Measurements from ENCODE around the gene SLC35E2B. TPM values are rescaled to one million over a fixed set of nuclear protein-coding genes. Genes with fewer than 3 reads are reported as not detected.

Gene SLC35E2B
- total and polyA plus RNA-seq, 4 donors, result 11.1 to 19.3 (median 12.6) TPM

DNA sequence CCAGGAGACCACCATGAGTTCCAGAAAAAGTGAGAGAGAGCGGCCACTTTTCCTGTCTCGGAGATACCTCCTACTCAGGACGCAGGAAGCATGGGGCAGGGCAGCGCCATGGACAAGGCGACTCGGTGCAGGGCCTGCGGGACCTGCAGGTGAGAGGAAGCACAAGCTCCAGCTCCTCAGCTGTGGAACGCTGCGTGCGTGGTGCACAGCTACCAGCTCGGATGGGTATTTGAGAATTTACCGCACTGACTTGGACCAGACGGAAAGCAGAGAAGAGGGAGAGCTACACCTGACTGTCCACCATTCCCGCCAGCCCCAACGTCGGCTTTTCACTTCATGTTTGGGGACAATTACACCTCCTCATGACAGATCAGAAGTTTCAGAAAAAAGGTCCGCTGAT is 39.8 kb upstream of the SLC35E2B start:
- no peak overlapping the region for H3K4me3 ChIP-seq (ENCODE audit: low read depth in 1 of 3, low read length in 3 of 3)
- no peak for DNase-seq (ENCODE audit: low spot score)
- H3K4me1 ChIP-seq (ENCODE audit: control insufficient read depth in 4 of 4, insufficient read depth in 4 of 4, low read length in 3 of 4), result no peaks in the 10 kb centered on the region
- H3K27ac ChIP-seq (ENCODE audit: low read depth in 1 of 2, low read length in 2 of 2), result no peak overlapping the region
- no peak overlapping the region for H3K9ac ChIP-seq (ENCODE audit: low read depth in 1 of 2, low read length in 2 of 2)
- H3K27me3 ChIP-seq (ENCODE audit: control insufficient read depth in 4 of 4, insufficient read depth in 4 of 4, low read length in 3 of 4), result no peaks in the 10 kb centered on the region
- 94% methylated on average over 17 of the region's 17 CpGs for WGBS
- peaks cover 3 to 13% (median 9%) of the 10 kb centered on the region in 4 donors for H3K36me3 ChIP-seq (ENCODE audit: control insufficient read depth in 4 of 4, insufficient read depth in 3 of 4, low read depth in 1 of 4, low read length in 3 of 4)
- TF ChIP-seq RXRA (IDR thresholded peaks at IDR 0.05) (no peak), GABPA (IDR thresholded peaks at IDR 0.05 in 1 of 2, conservative IDR thresholded peaks at IDR 0.05 in 1 of 2) (no peak), RAD21 (IDR thresholded peaks at IDR 0.05) (no peak), FOXA1 (IDR thresholded peaks at IDR 0.05) (no peak)
- TF ChIP-seq, protein P1, sequence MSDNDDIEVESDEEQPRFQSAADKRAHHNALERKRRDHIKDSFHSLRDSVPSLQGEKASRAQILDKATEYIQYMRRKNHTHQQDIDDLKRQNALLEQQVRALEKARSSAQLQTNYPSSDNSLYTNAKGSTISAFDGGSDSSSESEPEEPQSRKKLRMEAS (IDR thresholded peaks at IDR 0.05), result no peak
- TF ChIP-seq, protein P2, sequence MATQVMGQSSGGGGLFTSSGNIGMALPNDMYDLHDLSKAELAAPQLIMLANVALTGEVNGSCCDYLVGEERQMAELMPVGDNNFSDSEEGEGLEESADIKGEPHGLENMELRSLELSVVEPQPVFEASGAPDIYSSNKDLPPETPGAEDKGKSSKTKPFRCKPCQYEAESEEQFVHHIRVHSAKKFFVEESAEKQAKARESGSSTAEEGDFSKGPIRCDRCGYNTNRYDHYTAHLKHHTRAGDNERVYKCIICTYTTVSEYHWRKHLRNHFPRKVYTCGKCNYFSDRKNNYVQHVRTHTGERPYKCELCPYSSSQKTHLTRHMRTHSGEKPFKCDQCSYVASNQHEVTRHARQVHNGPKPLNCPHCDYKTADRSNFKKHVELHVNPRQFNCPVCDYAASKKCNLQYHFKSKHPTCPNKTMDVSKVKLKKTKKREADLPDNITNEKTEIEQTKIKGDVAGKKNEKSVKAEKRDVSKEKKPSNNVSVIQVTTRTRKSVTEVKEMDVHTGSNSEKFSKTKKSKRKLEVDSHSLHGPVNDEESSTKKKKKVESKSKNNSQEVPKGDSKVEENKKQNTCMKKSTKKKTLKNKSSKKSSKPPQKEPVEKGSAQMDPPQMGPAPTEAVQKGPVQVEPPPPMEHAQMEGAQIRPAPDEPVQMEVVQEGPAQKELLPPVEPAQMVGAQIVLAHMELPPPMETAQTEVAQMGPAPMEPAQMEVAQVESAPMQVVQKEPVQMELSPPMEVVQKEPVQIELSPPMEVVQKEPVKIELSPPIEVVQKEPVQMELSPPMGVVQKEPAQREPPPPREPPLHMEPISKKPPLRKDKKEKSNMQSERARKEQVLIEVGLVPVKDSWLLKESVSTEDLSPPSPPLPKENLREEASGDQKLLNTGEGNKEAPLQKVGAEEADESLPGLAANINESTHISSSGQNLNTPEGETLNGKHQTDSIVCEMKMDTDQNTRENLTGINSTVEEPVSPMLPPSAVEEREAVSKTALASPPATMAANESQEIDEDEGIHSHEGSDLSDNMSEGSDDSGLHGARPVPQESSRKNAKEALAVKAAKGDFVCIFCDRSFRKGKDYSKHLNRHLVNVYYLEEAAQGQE (IDR thresholded peaks at IDR 0.05), result no peak
- no peaks in the 10 kb centered on the region for H3K9me3 ChIP-seq (ENCODE audit: control insufficient read depth in 4 of 4, low read length in 3 of 4)

DNA sequence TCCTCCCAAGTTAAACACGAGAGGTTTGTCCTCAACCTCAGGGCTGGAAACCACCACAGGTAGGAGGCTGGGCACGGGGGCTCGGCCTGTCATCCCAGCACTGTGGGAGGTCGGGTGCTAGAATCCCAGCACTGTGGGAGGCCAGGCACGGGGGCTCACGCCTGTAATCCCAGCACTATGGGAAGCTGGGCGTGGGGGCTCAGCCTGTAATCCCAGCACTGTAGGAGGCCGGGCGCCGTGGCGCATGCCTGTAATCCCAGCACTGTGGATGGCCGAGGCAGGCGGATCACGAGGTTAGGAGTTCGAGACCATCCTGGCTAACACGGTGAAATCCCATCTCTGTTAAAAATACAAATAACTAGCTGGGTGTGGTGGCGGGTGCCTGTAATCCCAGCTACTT is 38.3 kb upstream of the SLC35E2B start:
- TF ChIP-seq SP1 (IDR thresholded peaks at IDR 0.05) (no peak), HNF4A (conservative IDR thresholded peaks at IDR 0.05) (no peak), YY1 (IDR thresholded peaks at IDR 0.05) (no peak), TAF1 (conservative IDR thresholded peaks at IDR 0.05) (no peak), FOXA1 (IDR thresholded peaks at IDR 0.05) (no peak), JUND (IDR thresholded peaks at IDR 0.05) (no peak), FOXA2 (IDR thresholded peaks at IDR 0.05) (no peak), RXRA (IDR thresholded peaks at IDR 0.05) (no peak), HNF4G (IDR thresholded peaks at IDR 0.05) (no peak), RAD21 (IDR thresholded peaks at IDR 0.05) (no peak), EGR1 (IDR thresholded peaks at IDR 0.05; ENCODE audit: low read depth in 2 of 2) (no peak), NR2F2 (IDR thresholded peaks at IDR 0.05) (no peak), GABPA (IDR thresholded peaks at IDR 0.05 in 1 of 2, conservative IDR thresholded peaks at IDR 0.05 in 1 of 2) (no peak)
- TF ChIP-seq, protein P2 (IDR thresholded peaks at IDR 0.05), result no peak
- TF ChIP-seq, protein P1 (IDR thresholded peaks at IDR 0.05), result no peak
- TF ChIP-seq, protein P3, sequence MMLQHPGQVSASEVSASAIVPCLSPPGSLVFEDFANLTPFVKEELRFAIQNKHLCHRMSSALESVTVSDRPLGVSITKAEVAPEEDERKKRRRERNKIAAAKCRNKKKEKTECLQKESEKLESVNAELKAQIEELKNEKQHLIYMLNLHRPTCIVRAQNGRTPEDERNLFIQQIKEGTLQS (IDR thresholded peaks at IDR 0.05), result no peak
- TF ChIP-seq, protein P4, sequence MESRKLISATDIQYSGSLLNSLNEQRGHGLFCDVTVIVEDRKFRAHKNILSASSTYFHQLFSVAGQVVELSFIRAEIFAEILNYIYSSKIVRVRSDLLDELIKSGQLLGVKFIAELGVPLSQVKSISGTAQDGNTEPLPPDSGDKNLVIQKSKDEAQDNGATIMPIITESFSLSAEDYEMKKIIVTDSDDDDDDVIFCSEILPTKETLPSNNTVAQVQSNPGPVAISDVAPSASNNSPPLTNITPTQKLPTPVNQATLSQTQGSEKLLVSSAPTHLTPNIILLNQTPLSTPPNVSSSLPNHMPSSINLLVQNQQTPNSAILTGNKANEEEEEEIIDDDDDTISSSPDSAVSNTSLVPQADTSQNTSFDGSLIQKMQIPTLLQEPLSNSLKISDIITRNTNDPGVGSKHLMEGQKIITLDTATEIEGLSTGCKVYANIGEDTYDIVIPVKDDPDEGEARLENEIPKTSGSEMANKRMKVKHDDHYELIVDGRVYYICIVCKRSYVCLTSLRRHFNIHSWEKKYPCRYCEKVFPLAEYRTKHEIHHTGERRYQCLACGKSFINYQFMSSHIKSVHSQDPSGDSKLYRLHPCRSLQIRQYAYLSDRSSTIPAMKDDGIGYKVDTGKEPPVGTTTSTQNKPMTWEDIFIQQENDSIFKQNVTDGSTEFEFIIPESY (IDR thresholded peaks at IDR 0.05), result no peak
- TF ChIP-seq, protein P5, sequence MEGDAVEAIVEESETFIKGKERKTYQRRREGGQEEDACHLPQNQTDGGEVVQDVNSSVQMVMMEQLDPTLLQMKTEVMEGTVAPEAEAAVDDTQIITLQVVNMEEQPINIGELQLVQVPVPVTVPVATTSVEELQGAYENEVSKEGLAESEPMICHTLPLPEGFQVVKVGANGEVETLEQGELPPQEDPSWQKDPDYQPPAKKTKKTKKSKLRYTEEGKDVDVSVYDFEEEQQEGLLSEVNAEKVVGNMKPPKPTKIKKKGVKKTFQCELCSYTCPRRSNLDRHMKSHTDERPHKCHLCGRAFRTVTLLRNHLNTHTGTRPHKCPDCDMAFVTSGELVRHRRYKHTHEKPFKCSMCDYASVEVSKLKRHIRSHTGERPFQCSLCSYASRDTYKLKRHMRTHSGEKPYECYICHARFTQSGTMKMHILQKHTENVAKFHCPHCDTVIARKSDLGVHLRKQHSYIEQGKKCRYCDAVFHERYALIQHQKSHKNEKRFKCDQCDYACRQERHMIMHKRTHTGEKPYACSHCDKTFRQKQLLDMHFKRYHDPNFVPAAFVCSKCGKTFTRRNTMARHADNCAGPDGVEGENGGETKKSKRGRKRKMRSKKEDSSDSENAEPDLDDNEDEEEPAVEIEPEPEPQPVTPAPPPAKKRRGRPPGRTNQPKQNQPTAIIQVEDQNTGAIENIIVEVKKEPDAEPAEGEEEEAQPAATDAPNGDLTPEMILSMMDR (IDR thresholded peaks at IDR 0.05; ENCODE audit: low read depth, low read length, missing input control), result no peak
- H3K36me3 ChIP-seq (ENCODE audit: control insufficient read depth in 4 of 4, insufficient read depth in 3 of 4, low read depth in 1 of 4, low read length in 3 of 4), result peaks cover 3 to 13% (median 9%) of the 10 kb centered on the region in 4 donors
- no peak overlapping the region for H3K27ac ChIP-seq (ENCODE audit: low read depth in 1 of 2, low read length in 2 of 2)
- no peaks in the 10 kb centered on the region for H3K27me3 ChIP-seq (ENCODE audit: control insufficient read depth in 4 of 4, insufficient read depth in 4 of 4, low read length in 3 of 4)
- no peaks in the 10 kb centered on the region for H3K4me1 ChIP-seq (ENCODE audit: control insufficient read depth in 4 of 4, insufficient read depth in 4 of 4, low read length in 3 of 4)
- H3K9ac ChIP-seq (ENCODE audit: low read depth in 1 of 2, low read length in 2 of 2), result no peak overlapping the region
- no peak overlapping the region for H3K4me3 ChIP-seq (ENCODE audit: low read depth in 1 of 3, low read length in 3 of 3)
- 96% methylated on average over 17 of the region's 17 CpGs for WGBS
- DNase-seq (ENCODE audit: low spot score), result no peak
- H3K9me3 ChIP-seq (ENCODE audit: control insufficient read depth in 4 of 4, low read length in 3 of 4), result no peaks in the 10 kb centered on the region

Data from liver (tissue), 9 donors.